ENCODE measurements around the gene USP37.

GRCh38 chr2:218405086-218405745 lies 162.9 kb downstream of the USP37 start:
- TF ChIP-seq EZH2phosphoT487 (IDR thresholded peaks at IDR 0.05; ENCODE audit: borderline replicate concordance) (no peak), EZH2 (IDR thresholded peaks at IDR 0.05) (no peak), ZNF274 (IDR thresholded peaks at IDR 0.05; ENCODE audit: low read depth, low read length) (no peak), CTCF (IDR thresholded peaks at IDR 0.05 in 2 of 3, conservative IDR thresholded peaks at IDR 0.05 in 1 of 3; ENCODE audit: borderline replicate concordance in 1 of 3, insufficient read depth in 1 of 3, low read depth in 2 of 3, low read length in 2 of 3) (no peak), POLR2A (IDR thresholded peaks at IDR 0.05; ENCODE audit: borderline replicate concordance, extremely low read depth, insufficient read depth, insufficient read length) (no peak), YY1 (IDR thresholded peaks at IDR 0.05; ENCODE audit: extremely low read depth, insufficient replicate concordance, low read depth, low read length) (no peak), POLR2AphosphoS5 (IDR thresholded peaks at IDR 0.05; ENCODE audit: low read depth, low read length) (no peak), FOSL1 (IDR thresholded peaks at IDR 0.05; ENCODE audit: low read depth) (no peak), RAD21 (IDR thresholded peaks at IDR 0.05; ENCODE audit: low read depth) (no peak), SRF (IDR thresholded peaks at IDR 0.05; ENCODE audit: low read depth) (no peak), JUND (IDR thresholded peaks at IDR 0.05) (no peak)

Measured in HCT116 (cell line).